ENCODE data around the gene MYH4.

GRCh38 chr17:10477701-10478100 lies 8.3 kb upstream of the MYH4 start:
- no peak for TF ChIP-seq CTCF (IDR thresholded peaks at IDR 0.05)
- TF ChIP-seq ZFX (IDR thresholded peaks at IDR 0.05; ENCODE audit: borderline replicate concordance): no peak

Data from 22Rv1 (cell line).